Measurements from ENCODE around the gene FXR1.

DNA sequence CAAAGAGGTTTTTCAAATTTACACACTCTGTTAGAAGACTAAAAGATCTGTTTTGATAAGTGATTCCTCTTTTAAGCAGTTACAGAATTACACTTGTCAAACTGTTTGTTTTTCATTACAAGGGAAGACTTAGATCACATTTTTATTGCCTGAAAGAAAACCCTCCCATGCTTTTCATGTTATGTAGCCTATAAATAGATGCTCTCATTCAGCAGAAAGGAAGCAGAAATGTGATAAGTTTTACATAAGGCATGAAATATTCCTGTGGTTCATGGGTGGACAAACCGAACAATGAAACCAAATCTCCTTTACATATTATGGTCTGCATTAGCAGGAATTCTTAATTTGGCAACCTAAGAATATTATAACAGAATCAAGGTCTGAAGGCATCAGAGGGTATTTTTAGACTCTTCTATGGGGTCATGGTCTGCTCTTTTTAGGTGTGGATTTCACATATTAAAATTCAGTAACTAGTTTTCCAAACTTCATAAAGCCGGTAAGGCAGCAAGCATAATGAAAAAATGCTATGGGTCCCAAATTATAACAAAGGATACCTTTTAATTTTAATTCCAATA lies 37.3 kb upstream of the FXR1 start:
- TF ChIP-seq SP1 (IDR thresholded peaks at IDR 0.05) (no peak), FOXK2 (IDR thresholded peaks at IDR 0.05) (no peak), NFRKB (IDR thresholded peaks at IDR 0.05) (no peak), SUZ12 (IDR thresholded peaks at IDR 0.05) (no peak), TARDBP (IDR thresholded peaks at IDR 0.05) (no peak)
